HL-60/S4 treated with phorbol 12-myristate 13-acetate at 8.2 ng/mL for 4 days and 3 days (cell line): ENCODE results near the gene TMEM184B.
"Not testable (repeated sequence)": the region's sequence is repeated elsewhere in the genome, so short reads cannot be mapped to it uniquely, and the experiment has no call there.

Source experiments
- in situ Hi-C: fragments of 300-500 bp; cut with MboI; formaldehyde crosslinking; loops from 2 replicates; pipeline ENCODE4 v1.15.0; 2022; ENCODE audit warnings: low sequenced_read_pairs

Gene TMEM184B

DNA sequence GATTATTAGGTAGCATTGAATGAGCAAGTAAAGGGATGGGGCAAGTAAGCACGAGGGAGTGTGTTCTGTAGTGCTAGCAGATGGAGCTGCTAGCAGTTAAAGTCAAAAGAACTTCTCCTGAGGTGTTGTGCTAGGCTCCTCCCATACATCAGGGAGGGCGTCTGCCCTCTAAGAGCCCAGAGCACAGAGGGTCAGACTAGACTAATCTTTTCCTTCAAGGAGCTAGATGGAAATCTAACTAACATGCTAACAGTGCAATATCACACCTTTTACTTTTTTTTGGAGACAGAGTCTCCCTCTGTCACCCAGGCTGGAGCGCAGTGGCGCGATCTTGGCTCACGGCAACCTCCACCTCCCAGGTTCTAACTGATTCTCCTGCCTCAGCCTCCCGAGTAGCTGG lies 88.0 kb downstream of the TMEM184B start:
- in situ Hi-C loops: no loop called here

DNA sequence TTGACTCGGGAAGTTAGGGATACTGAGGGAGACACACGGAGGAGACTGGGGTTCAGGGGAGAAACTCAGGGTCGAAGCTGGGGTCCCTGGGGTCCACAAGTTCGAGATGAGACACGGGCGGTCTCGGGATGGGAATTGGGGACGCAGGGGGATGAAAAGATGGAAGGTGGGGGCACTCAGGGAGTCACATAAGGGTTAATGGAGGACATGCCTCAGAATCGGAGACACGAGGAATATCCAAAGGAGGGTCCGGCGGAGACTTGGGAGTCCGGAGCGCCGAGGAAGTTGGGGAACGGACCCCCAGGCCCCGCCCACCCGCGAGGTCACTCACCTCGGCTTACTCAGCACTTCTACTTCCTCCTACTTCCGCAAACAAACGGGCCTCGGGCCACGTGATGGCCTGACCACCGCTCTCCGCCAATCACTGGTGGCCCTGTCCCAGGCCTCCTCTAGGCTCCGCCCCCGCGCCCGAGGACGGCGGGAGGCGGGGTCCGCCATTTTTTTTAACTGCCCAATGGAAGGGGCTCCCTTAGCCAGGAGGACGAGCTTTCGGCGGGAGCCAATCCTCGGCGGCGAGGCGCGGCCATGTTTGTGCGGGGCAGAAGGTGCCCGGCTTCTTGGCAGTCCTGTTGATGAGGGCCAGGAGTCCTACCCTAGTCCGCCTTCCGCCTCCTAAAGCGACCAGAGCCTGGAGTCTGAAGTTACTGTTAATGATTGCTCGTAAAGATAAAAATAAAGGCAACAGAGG lies 91.2 kb downstream of the TMEM184B start, which contains the start of gene PLA2G6:
Gene PLA2G6 (minus strand): TSS at position 378 of the 748 bp plus-strand sequence. CDS start 12,404 bp downstream, outside the sequence.
- in situ Hi-C loops: no loop called here

DNA sequence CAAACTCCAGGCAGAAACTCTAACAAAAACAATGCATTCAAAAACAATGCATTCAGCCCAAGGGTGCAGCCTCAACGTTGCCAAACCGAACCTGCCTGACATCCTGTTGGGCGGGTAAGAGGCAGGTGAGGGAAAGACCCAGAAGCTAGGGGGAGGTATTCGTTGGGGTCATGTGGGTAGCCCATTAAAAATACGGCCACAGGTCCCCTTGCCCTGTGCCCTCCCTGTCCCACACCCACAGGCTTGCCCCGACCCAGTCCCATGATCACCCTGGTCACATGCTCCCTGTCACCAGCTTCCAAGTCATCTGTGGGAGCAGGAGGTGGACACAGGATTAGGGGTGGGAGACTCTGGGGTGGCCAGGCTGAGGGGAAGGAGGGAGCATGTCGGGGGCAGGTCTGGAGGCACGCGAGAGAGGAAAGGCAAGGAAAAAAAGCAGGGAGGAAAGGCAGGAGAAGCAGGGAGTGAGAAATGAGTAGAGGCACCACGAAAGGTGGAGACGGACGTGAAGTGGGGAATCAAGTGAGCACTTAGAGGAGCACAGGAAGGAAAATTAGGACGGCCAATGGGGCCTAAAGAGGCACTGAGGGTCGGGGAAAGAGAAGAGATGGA lies 91.9 kb downstream of the TMEM184B start:
- in situ Hi-C loops: no loop called here

DNA sequence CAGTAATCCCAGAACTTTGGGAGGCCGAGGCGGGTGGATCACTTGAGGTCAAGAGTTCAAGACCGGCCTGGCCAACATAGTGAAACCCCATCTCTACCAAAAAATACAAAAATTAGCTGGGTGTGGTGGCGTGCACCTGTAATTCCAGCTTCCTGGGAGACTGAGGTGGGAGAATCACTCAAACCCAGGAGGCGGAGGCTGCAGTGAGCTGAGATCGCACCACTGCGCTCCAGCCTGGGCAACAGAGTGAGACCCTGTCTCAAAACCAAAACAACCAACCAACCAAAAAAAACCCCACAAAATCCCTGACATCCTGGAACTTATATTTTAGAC lies 94.2 kb downstream of the TMEM184B start:
- in situ Hi-C loops: not testable (repeated sequence)

DNA sequence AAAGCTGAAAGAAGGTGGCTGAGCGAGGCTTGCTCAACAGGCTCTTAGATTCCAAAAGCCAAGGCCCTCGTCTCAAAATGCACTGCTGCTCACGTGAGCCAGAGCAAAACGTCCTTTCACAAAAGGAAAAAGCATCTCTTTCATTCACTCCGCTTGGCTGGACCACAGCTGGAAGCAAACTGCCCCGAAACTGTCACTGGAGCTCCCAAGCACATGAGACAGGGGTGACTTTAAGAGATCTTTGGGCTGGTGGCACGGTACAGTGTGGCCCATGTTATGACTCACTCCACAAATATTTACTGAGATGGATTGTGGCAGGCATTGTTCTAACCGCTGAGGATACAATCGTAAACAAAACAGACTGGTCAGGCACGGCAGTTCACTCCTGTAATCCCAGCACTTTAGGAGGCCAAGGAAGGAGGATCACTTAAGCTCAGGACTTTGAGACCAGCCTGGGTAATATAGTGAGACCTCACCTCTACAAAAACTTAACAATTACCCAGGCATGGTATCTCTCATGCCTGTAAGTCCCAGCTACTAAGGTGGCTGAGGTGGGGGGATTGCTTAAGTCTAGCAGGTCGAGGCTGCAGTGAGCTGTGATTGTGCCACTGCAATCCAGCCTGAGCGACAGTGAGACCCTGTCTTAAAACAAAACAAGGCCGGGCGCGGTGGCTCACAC lies 94.7 kb downstream of the TMEM184B start:
- in situ Hi-C loops: no loop called here

DNA sequence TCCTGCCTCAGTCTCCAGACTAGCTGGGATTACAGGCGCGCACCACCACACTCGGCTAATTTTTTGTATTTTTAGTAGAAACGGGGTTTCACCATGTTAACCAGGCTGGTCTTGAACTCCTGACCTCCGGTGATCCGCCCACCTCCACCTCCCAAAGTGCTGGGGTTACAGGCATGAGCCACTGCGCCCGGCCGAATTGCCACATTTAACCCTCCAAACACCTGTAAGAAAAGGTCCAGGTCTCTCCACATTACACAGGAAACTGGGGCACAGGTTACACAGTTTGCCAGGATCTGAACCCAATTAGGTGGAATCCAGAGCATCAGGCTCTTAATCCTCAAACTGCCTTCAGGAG lies 95.3 kb downstream of the TMEM184B start:
- in situ Hi-C loops: not testable (repeated sequence)

DNA sequence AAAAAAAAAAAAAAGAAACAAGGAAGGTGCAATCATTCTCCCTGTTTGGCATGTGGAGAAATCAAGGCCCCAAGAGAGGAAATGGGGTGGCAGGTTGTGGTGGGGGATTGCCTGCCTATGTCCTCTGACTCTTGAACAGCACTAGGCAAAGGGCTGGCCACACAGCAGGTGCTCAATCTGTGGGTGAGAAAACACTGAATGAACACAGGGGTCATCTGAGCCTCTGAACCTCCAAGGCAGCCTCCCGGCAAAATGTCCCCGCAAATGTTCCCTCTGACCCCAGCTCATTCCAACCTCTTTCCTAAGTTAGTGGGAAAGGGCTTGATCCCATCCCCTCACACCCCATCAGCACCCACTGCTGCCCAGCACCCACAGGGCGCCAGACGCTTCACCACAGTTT lies 95.8 kb downstream of the TMEM184B start:
- in situ Hi-C loops: no loop called here

DNA sequence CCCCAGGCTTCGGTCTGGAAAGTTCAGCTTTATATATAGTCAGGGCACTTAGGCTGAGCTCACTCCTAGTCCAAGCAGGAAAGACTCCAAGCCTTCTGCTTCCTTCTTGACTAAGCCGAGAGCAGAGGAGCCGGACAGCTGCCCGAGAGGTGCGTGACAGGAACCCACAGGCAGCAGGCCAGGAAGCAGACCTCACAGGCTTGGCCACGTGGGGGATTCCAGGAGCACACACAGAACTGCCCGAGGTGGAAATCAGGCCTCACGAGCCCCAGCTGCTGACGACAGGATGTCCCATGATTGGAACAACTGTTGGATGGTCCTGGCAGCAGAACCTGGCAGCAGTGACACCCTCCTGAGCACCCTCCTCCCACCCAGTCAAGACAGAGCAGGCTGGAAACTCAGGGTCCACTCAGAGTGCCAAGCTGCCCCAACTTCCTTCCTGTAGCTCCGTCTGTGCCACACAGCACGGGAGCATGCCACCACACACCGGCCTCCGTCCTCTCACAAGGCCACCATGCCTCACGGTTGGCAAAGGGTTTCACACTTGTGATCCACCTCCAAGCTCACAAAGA lies 96.6 kb downstream of the TMEM184B start:
- in situ Hi-C loops: no loop called here

DNA sequence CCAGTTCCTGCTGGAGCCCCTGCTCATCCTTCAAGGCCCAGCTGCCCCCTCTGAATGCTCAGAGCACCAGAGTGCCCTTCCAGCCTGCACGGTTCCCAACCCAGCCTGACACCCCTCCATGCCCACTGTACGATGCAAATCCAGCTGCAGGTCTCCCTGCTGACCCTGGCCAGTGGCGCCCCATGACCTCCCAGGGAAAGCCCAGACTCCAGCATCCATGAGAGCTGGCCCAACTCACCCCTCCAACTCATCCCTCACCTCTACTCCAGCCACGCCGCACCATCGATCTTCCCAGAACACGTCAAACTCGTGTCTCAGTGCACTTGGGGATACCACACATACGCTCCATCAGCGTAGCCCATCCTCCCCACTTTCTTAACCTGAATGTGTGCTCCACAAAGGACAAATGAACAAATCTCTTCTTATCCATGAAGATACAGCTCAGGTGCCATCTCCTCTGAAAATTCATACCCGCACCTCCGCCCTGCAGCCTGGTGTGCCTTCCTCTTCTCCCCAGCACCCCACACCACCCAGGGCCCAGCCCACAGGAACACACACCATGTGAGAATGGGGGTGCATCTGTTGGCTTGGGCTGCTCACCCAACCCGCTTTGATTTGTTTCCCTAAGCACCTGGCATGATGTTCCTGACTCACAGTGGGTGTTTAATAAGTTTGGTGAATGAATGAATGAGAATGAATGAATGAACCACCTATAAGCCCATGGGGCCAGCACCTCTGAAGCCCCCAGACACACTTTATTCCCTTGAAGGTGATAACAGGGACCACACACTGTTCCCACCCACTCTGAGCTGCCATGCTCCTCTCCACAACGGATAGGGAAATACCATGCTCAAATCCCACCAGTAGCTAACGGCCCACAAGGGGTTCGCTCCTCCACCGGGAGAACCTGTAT lies 97.3 kb downstream of the TMEM184B start:
- in situ Hi-C loops: no loop called here

DNA sequence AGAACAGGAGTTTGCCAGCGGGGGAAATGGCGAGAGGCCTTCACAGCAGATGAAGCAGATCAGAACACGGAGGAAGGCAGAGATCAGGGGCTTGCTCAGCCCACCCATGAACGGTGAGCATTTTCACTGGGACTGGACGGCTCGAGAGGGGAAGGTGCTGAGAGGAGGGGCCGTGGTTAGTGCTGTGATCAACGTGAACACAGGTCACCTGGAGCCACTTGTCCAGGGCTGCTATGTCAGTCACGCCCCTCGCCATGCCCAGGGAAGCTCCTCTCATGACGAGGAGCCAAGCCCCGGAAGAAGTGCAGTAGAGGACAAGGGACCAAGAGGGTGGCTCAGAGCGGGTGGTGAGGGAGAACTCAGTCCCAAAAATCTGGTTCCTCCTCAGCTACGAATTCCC lies 98.2 kb downstream of the TMEM184B start:
- in situ Hi-C loops: no loop called here

DNA sequence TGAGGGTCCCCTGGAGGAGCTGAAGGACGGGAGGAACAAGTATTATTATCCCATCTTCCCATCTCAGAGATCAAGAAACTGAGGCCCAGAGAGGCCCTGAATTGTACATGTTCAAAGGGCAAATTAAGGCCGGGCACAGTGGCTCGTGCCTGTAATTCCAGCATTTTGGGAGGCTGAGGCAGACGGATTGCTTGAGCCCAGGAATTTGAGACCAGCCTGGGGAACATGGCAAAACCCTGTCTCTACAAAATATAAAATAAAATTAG lies 99.2 kb downstream of the TMEM184B start:
- in situ Hi-C loops: no loop called here

DNA sequence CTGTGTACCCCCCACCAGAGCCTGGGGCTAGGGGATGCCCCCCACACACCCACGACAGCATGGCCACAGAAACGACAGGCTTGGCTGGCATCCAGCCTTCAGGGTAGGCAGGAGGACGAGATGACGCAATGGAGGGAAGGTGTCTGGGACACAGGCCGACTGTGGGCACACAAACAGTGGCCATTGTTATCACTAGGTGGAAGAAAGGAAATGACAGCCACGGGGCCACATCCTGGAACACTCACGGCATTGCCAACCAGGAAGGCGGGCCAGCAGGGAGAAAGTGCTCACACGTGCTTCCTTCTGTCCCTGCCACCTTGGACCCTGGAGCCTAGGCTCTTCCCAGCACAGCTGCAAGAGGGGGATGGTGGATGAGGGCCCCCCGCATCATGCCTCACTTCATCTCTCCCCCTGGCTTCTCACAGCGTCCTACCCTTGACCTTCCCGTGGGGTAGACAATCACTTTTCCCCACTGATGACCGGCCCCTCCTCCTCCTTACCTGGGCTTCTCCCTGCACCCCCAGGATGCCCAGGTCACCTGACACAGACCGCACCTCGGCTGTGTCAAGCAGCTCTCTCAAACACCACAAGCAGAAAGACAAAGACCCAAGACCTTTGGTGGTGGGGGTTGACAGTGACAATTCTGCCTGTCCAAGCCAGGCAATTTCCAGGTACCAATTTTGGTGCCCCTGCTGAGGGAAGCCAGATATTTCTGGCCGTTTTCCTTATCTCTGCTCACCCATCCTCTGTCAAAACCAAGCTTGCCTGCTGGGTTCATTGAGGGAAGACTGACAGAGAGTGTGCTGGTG lies 99.8 kb downstream of the TMEM184B start:
- in situ Hi-C loops: no loop called here

DNA sequence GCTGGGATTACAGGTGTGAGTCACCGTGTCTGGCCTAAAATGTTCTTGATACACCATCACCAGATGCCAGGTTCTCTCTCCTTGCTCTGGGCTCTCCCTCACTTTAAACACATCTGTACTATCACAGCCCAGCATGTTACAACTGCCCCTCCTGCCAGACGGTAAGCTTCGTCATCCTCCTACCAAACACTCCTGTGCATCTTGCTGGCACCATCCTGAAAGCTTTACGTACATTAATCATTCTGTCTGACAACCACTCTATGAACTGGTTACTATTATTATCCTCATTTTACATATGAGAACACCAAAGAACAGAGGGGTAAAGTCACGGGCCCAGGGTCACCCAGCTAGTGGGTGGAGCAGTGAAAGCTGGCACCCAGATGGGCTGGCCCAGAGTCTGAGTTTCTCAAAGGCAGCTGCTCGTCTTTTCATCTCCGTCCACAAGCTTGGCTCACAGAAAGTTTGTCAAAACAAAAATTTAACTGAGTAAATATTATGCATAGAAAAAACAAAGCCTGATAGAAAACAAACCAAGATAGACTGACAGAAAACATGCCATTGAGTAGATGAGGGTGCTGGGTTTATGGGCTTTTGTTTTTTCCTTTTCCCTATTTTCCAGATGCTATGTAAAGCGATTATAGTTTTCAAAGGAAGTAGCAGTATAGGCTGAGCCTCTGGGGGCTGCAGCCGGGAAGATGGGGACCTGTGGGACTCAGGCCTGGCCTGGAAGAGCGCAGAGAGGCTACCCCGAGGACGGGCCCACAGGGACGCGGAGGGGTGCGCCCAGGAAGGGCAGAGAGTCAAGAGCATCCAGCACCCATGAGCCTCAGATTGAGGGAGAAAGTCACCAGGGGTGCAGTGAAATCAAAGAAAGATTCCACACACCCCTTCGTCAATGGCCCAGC lies 100.6 kb downstream of the TMEM184B start:
- in situ Hi-C loops: no loop called here

DNA sequence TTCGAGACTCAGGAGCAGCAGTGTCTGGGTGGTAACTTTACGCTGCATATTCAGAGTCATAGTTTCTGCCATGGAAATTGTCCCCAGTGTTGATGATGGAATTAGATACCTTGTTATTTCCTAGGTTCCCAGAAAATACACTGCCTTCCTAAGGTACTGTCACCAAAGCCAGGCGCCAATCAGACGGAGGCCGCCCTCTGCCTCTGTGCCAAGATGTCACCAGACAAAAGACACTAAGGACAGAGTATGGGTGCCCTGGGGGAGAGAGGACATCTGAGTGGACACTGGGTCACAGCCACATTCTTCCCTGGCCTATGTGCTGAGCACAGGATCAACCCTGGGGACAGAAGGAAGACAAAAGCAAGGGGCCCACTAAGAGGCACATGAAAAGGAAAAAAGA lies 102.3 kb downstream of the TMEM184B start:
- in situ Hi-C loops: no loop called here
